22Rv1 (cell line): ENCODE measurements around the gene PDK4.

Experiments used
- CTCF ChIP-seq: fragments of 450-650 bp; IDR thresholded peaks from 2 replicates; pipeline ENCODE4 v1.5.1; 2017; ENCODE audit warnings: mild to moderate bottlenecking
- ZFX ChIP-seq: fragments of 450-650 bp; IDR thresholded peaks from 2 replicates; pipeline ENCODE4 v1.6.1; 2017; ENCODE audit warnings: antibody characterized with exemption, borderline replicate concordance

- TF ChIP-seq CTCF (no peak), ZFX (no peak)
These were observed 58.8 kb downstream of the PDK4 start for GRCh38 chr7:95537468-95537867.
